HL-60 (cell line): ENCODE data around the gene NKD2.

Experiments used
- DNase-seq, 2 experiments: peaks; one replicate each; pipeline ENCODE4 v3.0.0-alpha.2; 2010 to 2020; ENCODE audit warnings: low read depth in 1 of 2, low spot score in 1 of 2
- H3K27ac ChIP-seq: fragments of 250-450 bp; sonication (Bioruptor Pico); replicated peaks from 2 replicates; pipeline ENCODE4 v1.5.1; 2020; ENCODE audit warnings: mild to moderate bottlenecking, moderate library complexity
- H3K27me3 ChIP-seq: fragments of 250-450 bp; sonication (Bioruptor Pico); 2 replicates; pipeline ENCODE4 v1.5.1; 2021; ENCODE audit warnings: mild to moderate bottlenecking, moderate library complexity; ENCODE audit not compliant: insufficient read depth, poor library complexity, severe bottlenecking
- H3K4me3 ChIP-seq: replicated peaks from 2 replicates; pipeline ENCODE4 v1.5.1; 2011; ENCODE audit warnings: mild to moderate bottlenecking, control low read depth, low read length; ENCODE audit not compliant: insufficient read depth
- GABPA ChIP-seq: IDR thresholded peaks from 2 replicates; pipeline ENCODE4 v1.6.1; 2012; ENCODE audit warnings: low read depth
- POLR2AphosphoS5 ChIP-seq: IDR thresholded peaks from 2 replicates; pipeline ENCODE4 v1.6.1; 2012; ENCODE audit warnings: low read depth
- SPI1 ChIP-seq: IDR thresholded peaks from 2 replicates; pipeline ENCODE4 v1.6.1; 2012; ENCODE audit warnings: low read depth, mild to moderate bottlenecking, borderline replicate concordance
- TF ChIP-seq, protein P1 (sequence below): IDR thresholded peaks from 2 replicates; pipeline ENCODE4 v1.6.1; 2012; ENCODE audit warnings: low read depth; ENCODE audit not compliant: insufficient replicate concordance
- TF ChIP-seq, protein P2 (sequence below): IDR thresholded peaks from one replicate; pipeline ENCODE4 v1.5.1; 2011; ENCODE audit warnings: low read length, control low read depth, inconsistent platforms; ENCODE audit not compliant: insufficient read depth

The NKD2 gene

DNA sequence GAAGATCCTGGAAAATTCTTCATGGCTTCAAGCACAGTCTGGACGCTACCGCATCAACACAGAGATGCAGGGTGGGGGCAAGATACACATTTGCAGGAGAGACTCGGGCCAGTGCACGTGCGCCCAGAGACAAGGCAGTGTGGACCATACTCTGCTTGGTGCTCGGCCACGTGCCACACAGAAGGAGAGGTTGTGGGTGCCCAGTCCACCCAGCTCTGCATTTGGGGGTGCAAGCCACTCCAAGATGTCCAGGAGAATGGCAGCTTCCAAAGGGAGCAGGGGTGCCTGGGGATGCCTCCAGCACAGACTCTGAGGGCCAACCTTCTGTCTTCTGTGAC lies 4.3 kb downstream of the NKD2 start:
- H3K27me3 ChIP-seq: peaks cover 25% of the 10 kb centered on the region

DNA sequence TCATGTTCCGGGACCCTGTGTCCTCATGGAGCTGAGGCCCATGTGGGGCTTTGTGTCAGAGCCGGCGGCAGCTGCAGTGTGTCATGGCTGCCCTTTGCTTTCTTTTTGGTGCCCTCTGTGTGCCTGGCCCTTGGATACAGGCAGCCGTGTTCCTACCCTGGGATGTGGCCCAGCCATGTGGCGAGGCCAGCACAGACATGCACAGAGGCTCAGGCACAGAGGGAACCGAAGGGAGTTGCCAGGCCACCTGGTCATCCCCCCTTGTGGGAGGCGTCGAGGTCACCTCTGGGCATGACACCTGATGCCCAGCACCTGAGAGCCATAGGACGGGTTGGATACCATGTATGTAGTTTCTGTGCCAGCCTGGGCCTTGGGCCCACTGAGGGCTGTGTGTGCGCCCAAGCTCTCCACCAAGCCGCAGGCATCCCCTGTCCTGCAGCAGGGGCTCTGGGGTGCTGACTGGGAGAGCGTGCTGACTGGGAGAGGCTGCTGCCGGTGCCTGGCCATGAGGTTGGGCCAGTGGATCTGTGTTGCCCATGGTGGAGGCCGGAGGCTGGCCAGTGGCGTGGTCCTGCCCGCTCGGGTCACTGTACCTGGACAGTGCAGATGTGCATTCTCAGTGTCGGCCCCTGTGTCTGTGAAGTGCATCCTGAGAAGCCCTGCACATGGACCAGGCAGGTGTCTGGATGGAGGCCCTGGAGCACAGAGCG lies 4.8 kb downstream of the NKD2 start:
- Histone ChIP-seq H3K27ac (no peak overlapping the region), H3K4me3 (no peak overlapping the region), H3K27me3 (peaks cover 19% of the 10 kb centered on the region)
- DNase-seq: no peak
- TF ChIP-seq GABPA: no peak
- TF ChIP-seq, protein P1, sequence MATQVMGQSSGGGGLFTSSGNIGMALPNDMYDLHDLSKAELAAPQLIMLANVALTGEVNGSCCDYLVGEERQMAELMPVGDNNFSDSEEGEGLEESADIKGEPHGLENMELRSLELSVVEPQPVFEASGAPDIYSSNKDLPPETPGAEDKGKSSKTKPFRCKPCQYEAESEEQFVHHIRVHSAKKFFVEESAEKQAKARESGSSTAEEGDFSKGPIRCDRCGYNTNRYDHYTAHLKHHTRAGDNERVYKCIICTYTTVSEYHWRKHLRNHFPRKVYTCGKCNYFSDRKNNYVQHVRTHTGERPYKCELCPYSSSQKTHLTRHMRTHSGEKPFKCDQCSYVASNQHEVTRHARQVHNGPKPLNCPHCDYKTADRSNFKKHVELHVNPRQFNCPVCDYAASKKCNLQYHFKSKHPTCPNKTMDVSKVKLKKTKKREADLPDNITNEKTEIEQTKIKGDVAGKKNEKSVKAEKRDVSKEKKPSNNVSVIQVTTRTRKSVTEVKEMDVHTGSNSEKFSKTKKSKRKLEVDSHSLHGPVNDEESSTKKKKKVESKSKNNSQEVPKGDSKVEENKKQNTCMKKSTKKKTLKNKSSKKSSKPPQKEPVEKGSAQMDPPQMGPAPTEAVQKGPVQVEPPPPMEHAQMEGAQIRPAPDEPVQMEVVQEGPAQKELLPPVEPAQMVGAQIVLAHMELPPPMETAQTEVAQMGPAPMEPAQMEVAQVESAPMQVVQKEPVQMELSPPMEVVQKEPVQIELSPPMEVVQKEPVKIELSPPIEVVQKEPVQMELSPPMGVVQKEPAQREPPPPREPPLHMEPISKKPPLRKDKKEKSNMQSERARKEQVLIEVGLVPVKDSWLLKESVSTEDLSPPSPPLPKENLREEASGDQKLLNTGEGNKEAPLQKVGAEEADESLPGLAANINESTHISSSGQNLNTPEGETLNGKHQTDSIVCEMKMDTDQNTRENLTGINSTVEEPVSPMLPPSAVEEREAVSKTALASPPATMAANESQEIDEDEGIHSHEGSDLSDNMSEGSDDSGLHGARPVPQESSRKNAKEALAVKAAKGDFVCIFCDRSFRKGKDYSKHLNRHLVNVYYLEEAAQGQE: no peak
- no peak for TF ChIP-seq SPI1
- TF ChIP-seq, protein P2, sequence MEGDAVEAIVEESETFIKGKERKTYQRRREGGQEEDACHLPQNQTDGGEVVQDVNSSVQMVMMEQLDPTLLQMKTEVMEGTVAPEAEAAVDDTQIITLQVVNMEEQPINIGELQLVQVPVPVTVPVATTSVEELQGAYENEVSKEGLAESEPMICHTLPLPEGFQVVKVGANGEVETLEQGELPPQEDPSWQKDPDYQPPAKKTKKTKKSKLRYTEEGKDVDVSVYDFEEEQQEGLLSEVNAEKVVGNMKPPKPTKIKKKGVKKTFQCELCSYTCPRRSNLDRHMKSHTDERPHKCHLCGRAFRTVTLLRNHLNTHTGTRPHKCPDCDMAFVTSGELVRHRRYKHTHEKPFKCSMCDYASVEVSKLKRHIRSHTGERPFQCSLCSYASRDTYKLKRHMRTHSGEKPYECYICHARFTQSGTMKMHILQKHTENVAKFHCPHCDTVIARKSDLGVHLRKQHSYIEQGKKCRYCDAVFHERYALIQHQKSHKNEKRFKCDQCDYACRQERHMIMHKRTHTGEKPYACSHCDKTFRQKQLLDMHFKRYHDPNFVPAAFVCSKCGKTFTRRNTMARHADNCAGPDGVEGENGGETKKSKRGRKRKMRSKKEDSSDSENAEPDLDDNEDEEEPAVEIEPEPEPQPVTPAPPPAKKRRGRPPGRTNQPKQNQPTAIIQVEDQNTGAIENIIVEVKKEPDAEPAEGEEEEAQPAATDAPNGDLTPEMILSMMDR: no peak
- TF ChIP-seq POLR2AphosphoS5: no peak

More for the DNA sequence above, 4.3 kb downstream of the NKD2 start:
- Histone ChIP-seq H3K4me3 (no peak overlapping the region), H3K27ac (no peak overlapping the region)
- TF ChIP-seq, protein P1: no peak
- TF ChIP-seq GABPA: no peak
- TF ChIP-seq, protein P2: no peak
- no peak for TF ChIP-seq POLR2AphosphoS5
- TF ChIP-seq SPI1: no peak
- DNase-seq: no peak

DNA sequence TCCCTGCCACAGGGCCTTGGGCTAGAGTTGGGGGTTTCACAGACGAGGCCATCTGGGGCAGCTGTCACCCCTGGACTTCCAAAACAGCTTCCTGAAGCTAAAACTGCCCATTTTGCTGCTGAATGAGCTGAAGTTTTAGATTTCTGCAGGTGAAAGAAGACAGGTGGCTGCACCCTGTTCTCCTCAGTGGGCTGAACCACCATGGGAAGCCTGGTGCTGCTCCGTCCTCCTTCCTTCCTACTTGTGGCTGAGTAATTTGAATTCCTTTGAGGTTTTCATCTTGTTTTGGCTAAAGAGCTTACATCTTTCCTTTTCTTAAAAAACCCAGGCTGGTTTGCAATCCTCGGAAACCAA lies 5.3 kb downstream of the NKD2 start:
- DNase-seq: no peak
- H3K27ac ChIP-seq: no peak overlapping the region
- H3K4me3 ChIP-seq: no peak overlapping the region
- peaks cover 18% of the 10 kb centered on the region for H3K27me3 ChIP-seq
- TF ChIP-seq SPI1: no peak
- TF ChIP-seq, protein P2: no peak
- no peak for TF ChIP-seq GABPA
- no peak for TF ChIP-seq POLR2AphosphoS5

DNA sequence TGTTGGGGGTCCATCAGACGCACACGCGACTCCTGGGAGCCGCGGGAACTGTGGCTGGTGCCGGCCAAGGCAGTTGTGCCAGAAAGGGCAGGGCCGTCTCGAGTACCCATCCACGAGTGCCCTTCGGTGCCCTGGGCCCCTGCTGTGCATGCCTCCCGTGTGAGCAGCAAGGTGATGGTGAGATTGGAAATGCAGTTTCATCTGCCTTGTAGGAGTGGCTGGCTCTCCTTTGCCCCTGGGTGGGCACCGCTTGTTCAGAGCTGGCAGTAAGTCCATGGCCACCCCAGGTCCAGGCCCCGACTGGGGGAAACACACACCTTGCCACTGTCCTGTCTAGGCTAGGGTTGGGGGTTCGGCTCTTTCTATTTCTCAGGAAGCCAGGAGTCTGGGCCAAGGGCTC lies 5.7 kb downstream of the NKD2 start:
- H3K27me3 ChIP-seq: peaks cover 18% of the 10 kb centered on the region
- no peak for DNase-seq
- TF ChIP-seq, protein P1: no peak
- TF ChIP-seq, protein P2: no peak
- TF ChIP-seq GABPA (no peak), SPI1 (no peak), POLR2AphosphoS5 (no peak)
- no peak overlapping the region for H3K27ac ChIP-seq
- no peak overlapping the region for H3K4me3 ChIP-seq
